ENCODE measurements around the gene RYR2.

Gene RYR2

DNA sequence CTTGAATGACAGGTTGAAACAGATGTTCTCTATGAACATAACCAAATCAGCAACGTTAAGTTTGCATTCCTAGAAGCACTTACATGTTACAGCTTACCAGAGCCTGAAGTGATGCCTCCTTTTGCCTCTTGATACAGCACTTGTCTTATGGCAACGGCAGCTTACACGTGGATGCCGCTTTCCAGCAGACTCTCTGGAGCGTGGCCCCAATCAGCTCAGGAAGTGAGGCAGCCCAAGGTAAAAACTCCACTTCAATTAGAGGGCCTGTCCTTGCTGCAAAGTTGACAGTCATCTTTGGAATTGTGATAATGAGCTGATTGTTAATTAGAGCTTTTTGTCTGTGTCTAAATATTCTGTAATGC is 345.1 kb downstream of the RYR2 start:
- Histone ChIP-seq H3K27ac (ENCODE audit: poor library complexity, severe bottlenecking) (no peak overlapping the region), H3K27me3 (ENCODE audit: insufficient read depth, poor library complexity, severe bottlenecking) (no peaks in the 10 kb centered on the region), H3K4me3 (ENCODE audit: severe bottlenecking) (no peak overlapping the region), H3K9me3 (ENCODE audit: severe bottlenecking) (no peaks in the 10 kb centered on the region), H3K36me3 (ENCODE audit: low read depth) (no peaks in the 10 kb centered on the region), H3K4me1 (ENCODE audit: insufficient read depth, poor library complexity, severe bottlenecking) (no peaks in the 10 kb centered on the region)
- ATAC-seq (ENCODE audit: low read depth) (no peak), DNase-seq (ENCODE audit: low spot score) (no peak)
- TF ChIP-seq, protein P1, sequence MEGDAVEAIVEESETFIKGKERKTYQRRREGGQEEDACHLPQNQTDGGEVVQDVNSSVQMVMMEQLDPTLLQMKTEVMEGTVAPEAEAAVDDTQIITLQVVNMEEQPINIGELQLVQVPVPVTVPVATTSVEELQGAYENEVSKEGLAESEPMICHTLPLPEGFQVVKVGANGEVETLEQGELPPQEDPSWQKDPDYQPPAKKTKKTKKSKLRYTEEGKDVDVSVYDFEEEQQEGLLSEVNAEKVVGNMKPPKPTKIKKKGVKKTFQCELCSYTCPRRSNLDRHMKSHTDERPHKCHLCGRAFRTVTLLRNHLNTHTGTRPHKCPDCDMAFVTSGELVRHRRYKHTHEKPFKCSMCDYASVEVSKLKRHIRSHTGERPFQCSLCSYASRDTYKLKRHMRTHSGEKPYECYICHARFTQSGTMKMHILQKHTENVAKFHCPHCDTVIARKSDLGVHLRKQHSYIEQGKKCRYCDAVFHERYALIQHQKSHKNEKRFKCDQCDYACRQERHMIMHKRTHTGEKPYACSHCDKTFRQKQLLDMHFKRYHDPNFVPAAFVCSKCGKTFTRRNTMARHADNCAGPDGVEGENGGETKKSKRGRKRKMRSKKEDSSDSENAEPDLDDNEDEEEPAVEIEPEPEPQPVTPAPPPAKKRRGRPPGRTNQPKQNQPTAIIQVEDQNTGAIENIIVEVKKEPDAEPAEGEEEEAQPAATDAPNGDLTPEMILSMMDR (IDR thresholded peaks at IDR 0.05; ENCODE audit: poor library complexity, severe bottlenecking) = no peak

DNA sequence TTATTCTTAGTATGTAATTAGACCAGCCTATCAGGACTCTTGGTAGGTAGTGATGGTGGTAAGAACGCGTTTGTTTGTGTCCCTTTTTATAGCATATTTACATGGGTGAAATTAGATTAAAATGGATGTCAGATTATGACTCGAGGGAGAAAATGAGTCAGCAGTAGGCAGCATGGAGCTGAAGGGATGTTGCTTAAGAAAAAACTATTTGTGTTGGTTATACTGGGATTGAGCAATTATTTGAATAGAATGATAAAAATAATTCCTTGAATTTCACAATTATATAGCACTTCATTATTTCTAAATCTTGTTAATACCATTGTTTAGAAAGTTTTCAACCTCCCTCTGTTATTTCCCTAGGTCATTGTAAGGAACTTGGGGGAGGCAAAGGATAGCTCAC is 348.8 kb downstream of the RYR2 start:
- Histone ChIP-seq H3K27me3 (ENCODE audit: insufficient read depth, poor library complexity, severe bottlenecking) (no peaks in the 10 kb centered on the region), H3K4me1 (ENCODE audit: insufficient read depth, poor library complexity, severe bottlenecking) (no peaks in the 10 kb centered on the region), H3K27ac (ENCODE audit: poor library complexity, severe bottlenecking) (no peak overlapping the region), H3K9me3 (ENCODE audit: severe bottlenecking) (no peaks in the 10 kb centered on the region), H3K36me3 (ENCODE audit: low read depth) (no peaks in the 10 kb centered on the region), H3K4me3 (ENCODE audit: severe bottlenecking) (no peak overlapping the region)
- TF ChIP-seq, protein P1 (IDR thresholded peaks at IDR 0.05; ENCODE audit: poor library complexity, severe bottlenecking) = no peak
- DNase-seq (ENCODE audit: low spot score) (no peak), ATAC-seq (ENCODE audit: low read depth) (no peak)

DNA sequence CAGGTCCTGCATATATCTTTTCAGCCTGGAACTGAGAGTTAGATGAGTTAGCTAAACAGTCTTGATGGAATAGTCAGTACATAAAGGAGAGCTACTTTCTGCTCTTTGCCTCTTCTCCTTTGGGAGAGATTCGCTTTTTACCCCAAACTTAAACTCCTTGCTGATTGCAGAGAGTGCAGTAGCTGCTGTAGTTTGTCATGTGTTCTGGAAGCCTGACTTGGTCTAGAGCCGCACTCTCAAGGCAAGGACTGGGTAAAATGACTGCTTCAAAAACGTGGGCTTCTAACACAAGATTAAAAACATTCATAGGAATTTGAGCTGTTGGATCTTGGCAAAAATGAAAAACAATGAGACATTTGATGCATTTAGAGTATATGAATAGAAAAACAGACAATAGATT is 351.6 kb downstream of the RYR2 start:
- Histone ChIP-seq H3K27me3 (ENCODE audit: insufficient read depth, poor library complexity, severe bottlenecking) (no peaks in the 10 kb centered on the region), H3K4me3 (ENCODE audit: severe bottlenecking) (no peak overlapping the region), H3K27ac (ENCODE audit: poor library complexity, severe bottlenecking) (no peak overlapping the region), H3K9me3 (ENCODE audit: severe bottlenecking) (no peaks in the 10 kb centered on the region), H3K36me3 (ENCODE audit: low read depth) (no peaks in the 10 kb centered on the region), H3K4me1 (ENCODE audit: insufficient read depth, poor library complexity, severe bottlenecking) (no peaks in the 10 kb centered on the region)
- no peak for DNase-seq (ENCODE audit: low spot score)
- no peak for ATAC-seq (ENCODE audit: low read depth)
- TF ChIP-seq, protein P1 (IDR thresholded peaks at IDR 0.05; ENCODE audit: poor library complexity, severe bottlenecking) = no peak

DNA sequence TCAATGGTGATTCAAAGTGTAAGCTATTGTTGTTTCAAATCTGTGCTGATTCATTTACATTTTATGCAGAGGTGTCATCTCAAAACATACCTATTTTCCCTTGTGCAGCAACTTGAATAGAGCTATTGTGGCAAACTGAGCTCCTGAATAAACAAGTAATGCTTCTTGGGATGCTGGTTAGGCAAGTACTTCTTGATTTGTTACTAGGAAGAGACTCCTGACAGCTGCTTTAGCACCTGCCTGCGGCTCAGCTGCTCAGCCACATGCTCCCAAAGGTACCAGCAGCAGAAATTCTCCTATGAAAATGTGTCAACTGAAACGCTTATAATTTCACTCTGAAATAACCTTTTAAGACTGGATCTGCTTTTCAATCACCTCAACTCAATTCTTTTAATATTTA is 352.3 kb downstream of the RYR2 start:
- no peak for ATAC-seq (ENCODE audit: low read depth)
- H3K9me3 ChIP-seq (ENCODE audit: severe bottlenecking) = no peaks in the 10 kb centered on the region
- no peaks in the 10 kb centered on the region for H3K4me1 ChIP-seq (ENCODE audit: insufficient read depth, poor library complexity, severe bottlenecking)
- no peak overlapping the region for H3K27ac ChIP-seq (ENCODE audit: poor library complexity, severe bottlenecking)
- no peaks in the 10 kb centered on the region for H3K27me3 ChIP-seq (ENCODE audit: insufficient read depth, poor library complexity, severe bottlenecking)
- TF ChIP-seq, protein P1 (IDR thresholded peaks at IDR 0.05; ENCODE audit: poor library complexity, severe bottlenecking) = no peak
- no peaks in the 10 kb centered on the region for H3K36me3 ChIP-seq (ENCODE audit: low read depth)
- DNase-seq (ENCODE audit: low spot score) = no peak
- H3K4me3 ChIP-seq (ENCODE audit: severe bottlenecking) = no peak overlapping the region

DNA sequence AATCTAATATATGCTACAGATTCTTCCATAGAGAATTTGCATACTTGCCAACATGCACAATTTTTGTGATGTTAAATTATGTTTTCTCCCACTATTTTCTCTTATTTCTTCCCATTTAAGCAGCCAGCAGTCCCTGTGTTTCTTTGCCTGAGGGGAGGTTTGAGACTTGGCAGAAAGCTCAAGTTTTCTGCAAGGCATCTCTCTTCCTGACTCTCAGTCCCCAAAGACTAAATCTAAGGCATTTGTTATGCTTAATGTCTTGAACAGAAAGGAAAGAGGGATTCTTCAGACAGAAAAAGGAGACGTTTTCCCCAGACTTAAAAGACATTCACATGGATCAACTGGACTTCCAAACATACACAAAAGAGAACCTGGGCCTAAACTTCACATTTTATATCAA is 354.4 kb downstream of the RYR2 start:
- ATAC-seq (ENCODE audit: low read depth) = no peak
- TF ChIP-seq, protein P1 (IDR thresholded peaks at IDR 0.05; ENCODE audit: poor library complexity, severe bottlenecking) = no peak

More for the DNA sequence above, 354.4 kb downstream of the RYR2 start:
- H3K9me3 ChIP-seq (ENCODE audit: severe bottlenecking) = no peaks in the 10 kb centered on the region
- no peaks in the 10 kb centered on the region for H3K27me3 ChIP-seq (ENCODE audit: insufficient read depth, poor library complexity, severe bottlenecking)
- H3K36me3 ChIP-seq (ENCODE audit: low read depth) = no peaks in the 10 kb centered on the region
- no peak overlapping the region for H3K27ac ChIP-seq (ENCODE audit: poor library complexity, severe bottlenecking)
- H3K4me1 ChIP-seq (ENCODE audit: insufficient read depth, poor library complexity, severe bottlenecking) = no peaks in the 10 kb centered on the region
- H3K4me3 ChIP-seq (ENCODE audit: severe bottlenecking) = no peak overlapping the region
- no peak for DNase-seq (ENCODE audit: low spot score)
